Measurements from ENCODE around the gene OBP2A. TPM values are rescaled to one million over a fixed set of nuclear protein-coding genes. Genes with fewer than 3 reads are reported as not detected.

The OBP2A gene
- total and polyA plus RNA-seq, 2 donors (not counting 3 experiments of a cell fraction or from before 2014, with no cell fraction given), result not detected

- dilution Hi-C loops (cut with MboI; ENCODE audit: extremely low pct_ligation_motif_present, low sequenced_read_pairs), result no loop called here
- Histone ChIP-seq H3K4me1 (ENCODE audit: control insufficient read depth, extremely low read depth, insufficient read depth, low read length) (no peaks in the 10 kb centered on the region), H3K9me1 (replicated peaks; ENCODE audit: control insufficient read depth, extremely low read depth, insufficient read depth, low read length) (no peaks in the 10 kb centered on the region), H3K27ac (ENCODE audit: insufficient read depth, low read depth, low read length) (no peak overlapping the region), H2AFZ (ENCODE audit: low read depth, low read length) (no peak overlapping the region), H3K4me2 (ENCODE audit: insufficient read depth, low read length) (no peak overlapping the region), H3K9ac (replicated peaks; ENCODE audit: extremely low read depth, insufficient read depth, low read length) (no peak overlapping the region), H3K36me3 (ENCODE audit: control insufficient read depth in 2 of 2, extremely low read depth in 1 of 2, insufficient read depth in 2 of 2, low read length in 2 of 2) (no peaks in the 10 kb centered on the region), H3K4me3 (replicated peaks in 1 of 3; ENCODE audit: insufficient read depth in 1 of 3, low read depth in 1 of 3, low read length in 3 of 3) (no peak overlapping the region), H4K20me1 (replicated peaks; ENCODE audit: control insufficient read depth, extremely low read depth, insufficient read depth, low read length) (no peaks in the 10 kb centered on the region), H3K79me2 (ENCODE audit: control insufficient read depth, insufficient read depth, low read length) (no peaks in the 10 kb centered on the region), H3K27me3 (ENCODE audit: control insufficient read depth in 2 of 2, insufficient read depth in 2 of 2, low read length in 2 of 2) (no peaks in the 10 kb centered on the region), H3K9me3 (replicated peaks; ENCODE audit: control insufficient read depth, insufficient read depth, low read length) (no peaks in the 10 kb centered on the region)
- ChIA-PET POLR2A (no interaction called here), CTCF (no interaction called here)
- intact Hi-C loops (cut with micrococcal nuclease), result no loop called here
- TF ChIP-seq EZH2 (IDR thresholded peaks at IDR 0.05; ENCODE audit: borderline replicate concordance, low read depth, low read length, severe bottlenecking) (no peak), GATA2 (IDR thresholded peaks at IDR 0.05; ENCODE audit: insufficient read depth, insufficient read length, low read depth, low read length) (no peak), CTCF (IDR thresholded peaks at IDR 0.05; ENCODE audit: extremely low read depth in 1 of 2, insufficient read depth in 1 of 2, low read depth in 1 of 2, low read length in 2 of 2) (no peak), MAX (IDR thresholded peaks at IDR 0.05; ENCODE audit: insufficient read depth, insufficient read length) (no peak), FOS (IDR thresholded peaks at IDR 0.05; ENCODE audit: borderline replicate concordance, insufficient read depth, low read length) (no peak), POLR2AphosphoS5 (IDR thresholded peaks at IDR 0.05; ENCODE audit: insufficient read depth, low read depth, low read length) (no peak), POLR2A (IDR thresholded peaks at IDR 0.05; ENCODE audit: low read depth, low read length) (no peak), JUN (IDR thresholded peaks at IDR 0.05; ENCODE audit: borderline replicate concordance, insufficient read depth, insufficient read length, low read depth) (no peak), MYC (IDR thresholded peaks at IDR 0.05; ENCODE audit: low read depth, low read length) (no peak)
- no TSS peak for BruUV-seq (replicated peaks)
- DNase-seq (ENCODE audit: low read depth, low spot score), result no peak
- no peak for FAIRE-seq
Observed at GRCh38 chr9:135572233-135572632, 26.3 kb downstream of the OBP2A start.
